GM23338 (cell line): Measurements from ENCODE around the gene ING1. TPM values are rescaled to one million over a fixed set of nuclear protein-coding genes. Genes with fewer than 3 reads are reported as not detected.
A peak's percentile ranks its signal among the peaks of the same experiment; 100 is the strongest.
"Not testable (repeated sequence)": the region's sequence is repeated elsewhere in the genome, so short reads cannot be mapped to it uniquely, and the experiment has no call there.

ENCODE experiments used
- ATAC-seq: fragments of 200-7000 bp; cut with Tn5 transposase; 3 replicates; pipeline ENCODE4 v1.9.1; 2020
- DNase-seq: peaks from one replicate; pipeline ENCODE4 v3.0.0-alpha.2; 2015; ENCODE audit warnings: low spot score
- H2AFZ ChIP-seq: fragments of 200-600 bp; sonication (generic); 2 replicates; pipeline ENCODE4 v1.8.0; 2016; ENCODE audit warnings: antibody characterized with exemption, mild to moderate bottlenecking, moderate library complexity
- H3F3A ChIP-seq: fragments of 200-600 bp; sonication (generic); replicated peaks from 2 replicates; pipeline ENCODE4 v1.8.0; 2017; ENCODE audit warnings: antibody characterized with exemption, mixed run types, low read depth
- H3K27ac ChIP-seq: fragments of 200-600 bp; sonication (generic); 2 replicates; pipeline ENCODE4 v1.6.1; 2016; ENCODE audit warnings: low read depth
- H3K27me3 ChIP-seq: fragments of 200-600 bp; sonication (generic); 2 replicates; pipeline ENCODE4 v1.8.0; 2016; ENCODE audit warnings: mild to moderate bottlenecking, mixed run types, moderate library complexity; ENCODE audit not compliant: insufficient read depth
- H3K36me3 ChIP-seq: fragments of 200-600 bp; sonication (generic); 2 replicates; pipeline ENCODE4 v1.8.0; 2016; ENCODE audit warnings: mild to moderate bottlenecking; ENCODE audit not compliant: insufficient read depth
- H3K4me1 ChIP-seq: fragments of 200-600 bp; sonication (generic); 2 replicates; pipeline ENCODE4 v1.8.0; 2016; ENCODE audit warnings: mild to moderate bottlenecking, moderate library complexity; ENCODE audit not compliant: insufficient read depth
- H3K4me2 ChIP-seq: fragments of 200-600 bp; sonication (generic); 2 replicates; pipeline ENCODE4 v1.7.1; 2017; ENCODE audit warnings: mixed run types
- H3K4me3 ChIP-seq: fragments of 200-600 bp; sonication (generic); 2 replicates; pipeline ENCODE4 v1.6.1; 2016; ENCODE audit warnings: mixed run types
- H3K79me2 ChIP-seq: fragments of 200-600 bp; sonication (generic); replicated peaks from 2 replicates; pipeline ENCODE4 v1.8.0; 2017; ENCODE audit warnings: mild to moderate bottlenecking; ENCODE audit not compliant: insufficient read depth
- H3K9me2 ChIP-seq: fragments of 200-600 bp; sonication (generic); 2 replicates; pipeline ENCODE4 v1.8.0; 2017; ENCODE audit not compliant: insufficient read depth
- H4K20me1 ChIP-seq: fragments of 200-600 bp; sonication (generic); replicated peaks from 2 replicates; pipeline ENCODE4 v1.8.0; 2017; ENCODE audit warnings: mild to moderate bottlenecking; ENCODE audit not compliant: insufficient read depth
- H3K27ac Mint-ChIP-seq: 2 replicates; pipeline ENCODE4 v1.8.0; 2020; ENCODE audit warnings: inconsistent platforms, mild to moderate bottlenecking, moderate library complexity, mixed read lengths
- H3K27me3 Mint-ChIP-seq: 3 replicates; pipeline ENCODE4 v1.8.0; 2022; ENCODE audit warnings: low read depth, mild to moderate bottlenecking, moderate library complexity, mixed read lengths, inconsistent platforms; ENCODE audit not compliant: insufficient read depth, poor library complexity
- H3K36me3 Mint-ChIP-seq: 3 replicates; pipeline ENCODE4 v1.8.0; 2021; ENCODE audit warnings: low read depth, mild to moderate bottlenecking, inconsistent platforms, moderate library complexity, mixed read lengths
- H3K4me1 Mint-ChIP-seq: 3 replicates; pipeline ENCODE4 v1.8.0; 2020; ENCODE audit warnings: mild to moderate bottlenecking, inconsistent platforms, mixed read lengths
- H3K4me3 Mint-ChIP-seq: 3 replicates; pipeline ENCODE4 v1.8.0; 2021; ENCODE audit warnings: moderate library complexity, mild to moderate bottlenecking, inconsistent platforms, mixed read lengths
- H3K9me3 Mint-ChIP-seq: 3 replicates; pipeline ENCODE4 v1.8.0; 2020; ENCODE audit warnings: moderate library complexity, mild to moderate bottlenecking, inconsistent platforms, mixed read lengths
- CREB1 ChIP-seq: fragments of 250-450 bp; sonication (Bioruptor Pico); IDR thresholded peaks from 2 replicates; pipeline ENCODE4 v1.5.0; 2020; ENCODE audit warnings: low read depth, mild to moderate bottlenecking, moderate library complexity
- JUNB ChIP-seq: IDR thresholded peaks from one replicate; pipeline ENCODE4 v1.6.1; 2016; ENCODE audit warnings: antibody characterized with exemption; ENCODE audit not compliant: unreplicated experiment
- NANOG ChIP-seq: IDR thresholded peaks from 2 replicates; pipeline ENCODE4 v1.6.1; 2016; ENCODE audit warnings: antibody characterized with exemption, borderline replicate concordance
- STAT1 ChIP-seq: IDR thresholded peaks from one replicate; pipeline ENCODE4 v1.6.1; 2016; ENCODE audit warnings: antibody characterized with exemption; ENCODE audit not compliant: unreplicated experiment
- ZNF114 ChIP-seq: fragments of 250-450 bp; sonication (Bioruptor Pico); IDR thresholded peaks from 2 replicates; pipeline ENCODE4 v1.5.0; 2020; ENCODE audit warnings: mild to moderate bottlenecking, moderate library complexity
- ZNF331 ChIP-seq: fragments of 250-450 bp; sonication (Bioruptor Pico); IDR thresholded peaks from 2 replicates; pipeline ENCODE4 v1.5.0; 2020; ENCODE audit warnings: low read depth, mild to moderate bottlenecking, moderate library complexity
- polyA plus RNA-seq: library from polyadenylated mRNA; unstranded; fragments of >200 nt; fragmentation: Nextera tagmentation; extraction: Ambion mirVana; gene quantifications from 2 replicates; pipeline ENCODE4 v1.2.1, GENCODE V29; 2016
- total RNA-seq: library from RNA; depleted of rRNA; stranded (reverse); fragments of >200 nt; shearing (Covaris generic); gene quantifications from 2 replicates; pipeline ENCODE4 v1.2.3, GENCODE V29; 2014
- TF ChIP-seq, protein P1 (sequence below): fragments of 250-450 bp; sonication (Bioruptor Pico); IDR thresholded peaks from 2 replicates; pipeline ENCODE4 v1.5.0; 2020; ENCODE audit warnings: mild to moderate bottlenecking, moderate library complexity
- TF ChIP-seq, protein P2 (sequence below): IDR thresholded peaks from 2 replicates; pipeline ENCODE4 v1.6.1; 2016; ENCODE audit warnings: antibody characterized with exemption
- TF ChIP-seq, protein P3 (sequence below): IDR thresholded peaks from one replicate; pipeline ENCODE4 v1.6.1; 2018; ENCODE audit warnings: antibody characterized with exemption; ENCODE audit not compliant: unreplicated experiment
- TF ChIP-seq, protein P4 (sequence below), 2 experiments: fragments of 200-600 bp in 1 of 2; sonication (generic) in 1 of 2; conservative IDR thresholded peaks; 2 replicates each; pipeline versions ENCODE4 v1.5.1 to v1.6.1; 2016 to 2017; ENCODE audit warnings: antibody characterized with exemption in 2 of 2, low read depth in 2 of 2, mild to moderate bottlenecking in 2 of 2, moderate library complexity in 1 of 2

ING1 gene
- total and polyA plus RNA-seq, 2 experiments from 2014 or later = 27.4 to 34.4 TPM

DNA sequence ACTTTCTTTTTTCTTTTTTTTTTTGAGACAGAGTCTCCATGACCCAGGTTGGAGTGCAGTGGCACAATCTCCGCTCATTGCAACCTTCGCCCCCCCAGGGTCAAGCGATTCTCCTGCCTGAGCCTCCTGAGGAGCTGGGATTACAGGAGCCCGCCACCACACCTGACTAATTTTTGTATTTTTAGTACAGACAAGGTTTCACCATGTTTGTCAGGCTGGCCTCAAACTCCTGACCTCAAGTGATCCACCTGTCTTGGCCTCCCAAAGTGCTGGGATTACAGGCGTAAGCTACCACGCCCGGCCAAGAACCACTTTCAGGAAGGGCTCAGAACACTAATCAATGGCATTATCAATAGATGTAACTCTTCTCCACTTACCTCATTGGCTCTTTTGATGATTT is 12.4 kb upstream of the ING1 start:
- H3K27ac Mint-ChIP-seq, H3F3A ChIP-seq, H3K27ac ChIP-seq, H2AFZ ChIP-seq, H3K4me3 Mint-ChIP-seq, H3K27me3 Mint-ChIP-seq, ATAC-seq, H3K4me3 ChIP-seq, H3K4me2 ChIP-seq, H3K4me1 ChIP-seq, H3K9me3 Mint-ChIP-seq, H3K27me3 ChIP-seq, DNase-seq, H4K20me1 ChIP-seq, H3K9me2 ChIP-seq: not testable (repeated sequence)
- Histone ChIP-seq H3K79me2 (peaks cover 24% of the 10 kb centered on the region), H3K36me3 (peaks cover 17% of the 10 kb centered on the region)
- Mint-ChIP-seq H3K4me1 (peaks cover 16% of the 10 kb centered on the region), H3K36me3 (peaks cover 49% of the 10 kb centered on the region)

DNA sequence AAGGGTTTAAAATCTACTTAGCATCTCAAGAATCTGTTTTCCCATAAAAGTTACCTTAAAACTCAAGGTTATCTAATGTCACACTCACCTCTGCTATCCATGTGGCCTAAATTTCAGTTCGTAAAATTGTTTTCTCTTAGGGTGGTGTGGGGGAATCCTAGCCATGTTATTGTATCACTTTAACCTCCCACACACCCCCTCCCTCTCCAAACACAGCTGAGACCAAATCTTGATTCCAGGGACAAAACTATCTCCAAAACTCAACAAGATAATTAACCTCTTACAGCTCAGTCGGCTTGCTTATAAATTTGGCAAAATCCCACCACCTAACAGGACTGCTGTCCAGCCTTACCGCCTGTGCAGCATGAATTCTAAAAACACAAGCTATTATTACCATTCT is 11.4 kb upstream of the ING1 start:
- ATAC-seq (no peak), DNase-seq (no peak)
- Mint-ChIP-seq H3K27me3 (peaks cover 9% of the 10 kb centered on the region), H3K36me3 (peaks cover 49% of the 10 kb centered on the region), H3K4me3 (no peak overlapping the region), H3K9me3 (no peaks in the 10 kb centered on the region), H3K4me1 (peaks cover 23% of the 10 kb centered on the region), H3K27ac (no peak overlapping the region)
- peaks cover 12% of the 10 kb centered on the region; the same call in 1 of the 2 replicates for H3K36me3 ChIP-seq
- no peaks in the 10 kb centered on the region for H3K27me3 ChIP-seq
- H3F3A ChIP-seq = 0 out of 2 replicates have a peak, but pooled peaks cover 4% of the 10 kb centered on the region
- H3K27ac ChIP-seq = peak overlapping the region; percentile 72
- H3K4me2 ChIP-seq = no peak overlapping the region
- H4K20me1 ChIP-seq = 0 out of 2 replicates have a peak, but pooled peaks cover 7% of the 10 kb centered on the region
- no peak overlapping the region for H3K4me3 ChIP-seq
- H2AFZ ChIP-seq = no peak overlapping the region
- H3K79me2 ChIP-seq = peaks cover 24% of the 10 kb centered on the region
- no peaks in the 10 kb centered on the region for H3K9me2 ChIP-seq
- H3K4me1 ChIP-seq = peaks cover 6% of the 10 kb centered on the region; the same call in 1 of the 2 replicates
- TF ChIP-seq, protein P1, sequence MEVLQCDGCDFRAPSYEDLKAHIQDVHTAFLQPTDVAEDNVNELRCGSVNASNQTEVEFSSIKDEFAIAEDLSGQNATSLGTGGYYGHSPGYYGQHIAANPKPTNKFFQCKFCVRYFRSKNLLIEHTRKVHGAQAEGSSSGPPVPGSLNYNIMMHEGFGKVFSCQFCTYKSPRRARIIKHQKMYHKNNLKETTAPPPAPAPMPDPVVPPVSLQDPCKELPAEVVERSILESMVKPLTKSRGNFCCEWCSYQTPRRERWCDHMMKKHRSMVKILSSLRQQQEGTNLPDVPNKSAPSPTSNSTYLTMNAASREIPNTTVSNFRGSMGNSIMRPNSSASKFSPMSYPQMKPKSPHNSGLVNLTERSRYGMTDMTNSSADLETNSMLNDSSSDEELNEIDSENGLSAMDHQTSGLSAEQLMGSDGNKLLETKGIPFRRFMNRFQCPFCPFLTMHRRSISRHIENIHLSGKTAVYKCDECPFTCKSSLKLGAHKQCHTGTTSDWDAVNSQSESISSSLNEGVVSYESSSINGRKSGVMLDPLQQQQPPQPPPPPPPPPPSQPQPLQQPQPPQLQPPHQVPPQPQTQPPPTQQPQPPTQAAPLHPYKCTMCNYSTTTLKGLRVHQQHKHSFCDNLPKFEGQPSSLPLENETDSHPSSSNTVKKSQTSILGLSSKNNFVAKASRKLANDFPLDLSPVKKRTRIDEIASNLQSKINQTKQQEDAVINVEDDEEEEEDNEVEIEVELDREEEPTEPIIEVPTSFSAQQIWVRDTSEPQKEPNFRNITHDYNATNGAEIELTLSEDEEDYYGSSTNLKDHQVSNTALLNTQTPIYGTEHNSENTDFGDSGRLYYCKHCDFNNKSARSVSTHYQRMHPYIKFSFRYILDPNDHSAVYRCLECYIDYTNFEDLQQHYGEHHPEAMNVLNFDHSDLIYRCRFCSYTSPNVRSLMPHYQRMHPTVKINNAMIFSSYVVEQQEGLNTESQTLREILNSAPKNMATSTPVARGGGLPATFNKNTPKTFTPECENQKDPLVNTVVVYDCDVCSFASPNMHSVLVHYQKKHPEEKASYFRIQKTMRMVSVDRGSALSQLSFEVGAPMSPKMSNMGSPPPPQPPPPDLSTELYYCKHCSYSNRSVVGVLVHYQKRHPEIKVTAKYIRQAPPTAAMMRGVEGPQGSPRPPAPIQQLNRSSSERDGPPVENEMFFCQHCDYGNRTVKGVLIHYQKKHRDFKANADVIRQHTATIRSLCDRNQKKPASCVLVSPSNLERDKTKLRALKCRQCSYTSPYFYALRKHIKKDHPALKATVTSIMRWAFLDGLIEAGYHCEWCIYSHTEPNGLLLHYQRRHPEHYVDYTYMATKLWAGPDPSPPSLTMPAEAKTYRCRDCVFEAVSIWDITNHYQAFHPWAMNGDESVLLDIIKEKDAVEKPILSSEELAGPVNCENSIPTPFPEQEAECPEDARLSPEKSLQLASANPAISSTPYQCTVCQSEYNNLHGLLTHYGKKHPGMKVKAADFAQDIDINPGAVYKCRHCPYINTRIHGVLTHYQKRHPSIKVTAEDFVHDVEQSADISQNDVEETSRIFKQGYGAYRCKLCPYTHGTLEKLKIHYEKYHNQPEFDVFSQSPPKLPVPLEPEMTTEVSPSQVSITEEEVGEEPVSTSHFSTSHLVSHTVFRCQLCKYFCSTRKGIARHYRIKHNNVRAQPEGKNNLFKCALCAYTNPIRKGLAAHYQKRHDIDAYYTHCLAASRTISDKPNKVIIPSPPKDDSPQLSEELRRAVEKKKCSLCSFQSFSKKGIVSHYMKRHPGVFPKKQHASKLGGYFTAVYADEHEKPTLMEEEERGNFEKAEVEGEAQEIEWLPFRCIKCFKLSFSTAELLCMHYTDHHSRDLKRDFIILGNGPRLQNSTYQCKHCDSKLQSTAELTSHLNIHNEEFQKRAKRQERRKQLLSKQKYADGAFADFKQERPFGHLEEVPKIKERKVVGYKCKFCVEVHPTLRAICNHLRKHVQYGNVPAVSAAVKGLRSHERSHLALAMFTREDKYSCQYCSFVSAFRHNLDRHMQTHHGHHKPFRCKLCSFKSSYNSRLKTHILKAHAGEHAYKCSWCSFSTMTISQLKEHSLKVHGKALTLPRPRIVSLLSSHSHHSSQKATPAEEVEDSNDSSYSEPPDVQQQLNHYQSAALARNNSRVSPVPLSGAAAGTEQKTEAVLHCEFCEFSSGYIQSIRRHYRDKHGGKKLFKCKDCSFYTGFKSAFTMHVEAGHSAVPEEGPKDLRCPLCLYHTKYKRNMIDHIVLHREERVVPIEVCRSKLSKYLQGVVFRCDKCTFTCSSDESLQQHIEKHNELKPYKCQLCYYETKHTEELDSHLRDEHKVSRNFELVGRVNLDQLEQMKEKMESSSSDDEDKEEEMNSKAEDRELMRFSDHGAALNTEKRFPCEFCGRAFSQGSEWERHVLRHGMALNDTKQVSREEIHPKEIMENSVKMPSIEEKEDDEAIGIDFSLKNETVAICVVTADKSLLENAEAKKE = no peak
- TF ChIP-seq, protein P2, sequence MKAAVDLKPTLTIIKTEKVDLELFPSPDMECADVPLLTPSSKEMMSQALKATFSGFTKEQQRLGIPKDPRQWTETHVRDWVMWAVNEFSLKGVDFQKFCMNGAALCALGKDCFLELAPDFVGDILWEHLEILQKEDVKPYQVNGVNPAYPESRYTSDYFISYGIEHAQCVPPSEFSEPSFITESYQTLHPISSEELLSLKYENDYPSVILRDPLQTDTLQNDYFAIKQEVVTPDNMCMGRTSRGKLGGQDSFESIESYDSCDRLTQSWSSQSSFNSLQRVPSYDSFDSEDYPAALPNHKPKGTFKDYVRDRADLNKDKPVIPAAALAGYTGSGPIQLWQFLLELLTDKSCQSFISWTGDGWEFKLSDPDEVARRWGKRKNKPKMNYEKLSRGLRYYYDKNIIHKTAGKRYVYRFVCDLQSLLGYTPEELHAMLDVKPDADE = no peak
- TF ChIP-seq CREB1 (CRISPR knock-in tag) (no peak), ZNF331 (CRISPR knock-in tag) (no peak), STAT1 (no peak), NANOG (no peak), JUNB (no peak), ZNF114 (CRISPR knock-in tag) (no peak)
- TF ChIP-seq, protein P3, sequence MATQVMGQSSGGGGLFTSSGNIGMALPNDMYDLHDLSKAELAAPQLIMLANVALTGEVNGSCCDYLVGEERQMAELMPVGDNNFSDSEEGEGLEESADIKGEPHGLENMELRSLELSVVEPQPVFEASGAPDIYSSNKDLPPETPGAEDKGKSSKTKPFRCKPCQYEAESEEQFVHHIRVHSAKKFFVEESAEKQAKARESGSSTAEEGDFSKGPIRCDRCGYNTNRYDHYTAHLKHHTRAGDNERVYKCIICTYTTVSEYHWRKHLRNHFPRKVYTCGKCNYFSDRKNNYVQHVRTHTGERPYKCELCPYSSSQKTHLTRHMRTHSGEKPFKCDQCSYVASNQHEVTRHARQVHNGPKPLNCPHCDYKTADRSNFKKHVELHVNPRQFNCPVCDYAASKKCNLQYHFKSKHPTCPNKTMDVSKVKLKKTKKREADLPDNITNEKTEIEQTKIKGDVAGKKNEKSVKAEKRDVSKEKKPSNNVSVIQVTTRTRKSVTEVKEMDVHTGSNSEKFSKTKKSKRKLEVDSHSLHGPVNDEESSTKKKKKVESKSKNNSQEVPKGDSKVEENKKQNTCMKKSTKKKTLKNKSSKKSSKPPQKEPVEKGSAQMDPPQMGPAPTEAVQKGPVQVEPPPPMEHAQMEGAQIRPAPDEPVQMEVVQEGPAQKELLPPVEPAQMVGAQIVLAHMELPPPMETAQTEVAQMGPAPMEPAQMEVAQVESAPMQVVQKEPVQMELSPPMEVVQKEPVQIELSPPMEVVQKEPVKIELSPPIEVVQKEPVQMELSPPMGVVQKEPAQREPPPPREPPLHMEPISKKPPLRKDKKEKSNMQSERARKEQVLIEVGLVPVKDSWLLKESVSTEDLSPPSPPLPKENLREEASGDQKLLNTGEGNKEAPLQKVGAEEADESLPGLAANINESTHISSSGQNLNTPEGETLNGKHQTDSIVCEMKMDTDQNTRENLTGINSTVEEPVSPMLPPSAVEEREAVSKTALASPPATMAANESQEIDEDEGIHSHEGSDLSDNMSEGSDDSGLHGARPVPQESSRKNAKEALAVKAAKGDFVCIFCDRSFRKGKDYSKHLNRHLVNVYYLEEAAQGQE = no peak
- TF ChIP-seq, protein P4, sequence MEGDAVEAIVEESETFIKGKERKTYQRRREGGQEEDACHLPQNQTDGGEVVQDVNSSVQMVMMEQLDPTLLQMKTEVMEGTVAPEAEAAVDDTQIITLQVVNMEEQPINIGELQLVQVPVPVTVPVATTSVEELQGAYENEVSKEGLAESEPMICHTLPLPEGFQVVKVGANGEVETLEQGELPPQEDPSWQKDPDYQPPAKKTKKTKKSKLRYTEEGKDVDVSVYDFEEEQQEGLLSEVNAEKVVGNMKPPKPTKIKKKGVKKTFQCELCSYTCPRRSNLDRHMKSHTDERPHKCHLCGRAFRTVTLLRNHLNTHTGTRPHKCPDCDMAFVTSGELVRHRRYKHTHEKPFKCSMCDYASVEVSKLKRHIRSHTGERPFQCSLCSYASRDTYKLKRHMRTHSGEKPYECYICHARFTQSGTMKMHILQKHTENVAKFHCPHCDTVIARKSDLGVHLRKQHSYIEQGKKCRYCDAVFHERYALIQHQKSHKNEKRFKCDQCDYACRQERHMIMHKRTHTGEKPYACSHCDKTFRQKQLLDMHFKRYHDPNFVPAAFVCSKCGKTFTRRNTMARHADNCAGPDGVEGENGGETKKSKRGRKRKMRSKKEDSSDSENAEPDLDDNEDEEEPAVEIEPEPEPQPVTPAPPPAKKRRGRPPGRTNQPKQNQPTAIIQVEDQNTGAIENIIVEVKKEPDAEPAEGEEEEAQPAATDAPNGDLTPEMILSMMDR (conservative IDR thresholded peaks at IDR 0.05; ENCODE audit: low read depth in 2 of 2) = no peak
